B cell (primary cell): ENCODE results near the gene PLIN5. TPM values are rescaled to one million over a fixed set of nuclear protein-coding genes. Genes with fewer than 3 reads are reported as not detected.

Experiments used
- ATAC-seq: fragments of 200-7000 bp; cut with Tn5 transposase; one replicate; pipeline ENCODE4 v1.10.0; 2021; ENCODE audit warnings: low read depth, mild to moderate bottlenecking, moderate number of reproducible peaks, moderate library complexity
- CTCF ChIA-PET: fragments of 350-600 bp; sonication (Branson Sonifier 250); formaldehyde crosslinking; loops from one replicate; lab custom pipeline; 2021; ENCODE audit warnings: antibody characterized with exemption, inconsistent platforms; lab: Charles Lee
- POLR2A ChIA-PET: fragments of 350-600 bp; sonication (Branson Sonifier 250); formaldehyde crosslinking; loops from one replicate; lab custom pipeline; 2021; ENCODE audit warnings: antibody characterized with exemption; lab: Charles Lee
- DNase-seq: peaks from one replicate; pipeline ENCODE4 v3.0.0; 2013
- H2AFZ ChIP-seq: 2 replicates; pipeline ENCODE4 v1.6.1; 2012; ENCODE audit warnings: mild to moderate bottlenecking, low read depth, low read length; ENCODE audit not compliant: insufficient read depth, poor library complexity, severe bottlenecking
- H3K27ac ChIP-seq, 2 donors: 1 replicate in 1 of 2; 2 replicates in 1 of 2; pipeline ENCODE4 v1.5.1; 2012 to 2013; ENCODE audit warnings: low read length in 2 of 2, mild to moderate bottlenecking in 2 of 2, moderate library complexity in 1 of 2
- H3K27me3 ChIP-seq, 4 experiments: fragments of 200-600 bp in 1 of 4; sonication (generic) in 1 of 4; replicated peaks in 1 of 4; 1 replicate in 2 of 4; 2 replicates in 2 of 4; pipeline versions ENCODE4 v1.6.1 to v1.7.0; 2013 to 2016; ENCODE audit warnings: low read length in 3 of 4, mild to moderate bottlenecking in 2 of 4, mixed read lengths in 1 of 4, moderate library complexity in 1 of 4; ENCODE audit not compliant: insufficient read depth in 4 of 4, control insufficient read depth in 3 of 4; ENCODE audit errors: control extremely low read depth in 1 of 4
- H3K36me3 ChIP-seq, 2 experiments: replicated peaks in 1 of 2; 1 replicate in 1 of 2; 2 replicates in 1 of 2; pipeline versions ENCODE4 v1.6.1 to v1.7.1; 2013; ENCODE audit warnings: low read length in 1 of 2; ENCODE audit not compliant: insufficient read depth in 2 of 2, control insufficient read depth in 1 of 2; ENCODE audit errors: control extremely low read depth in 1 of 2, extremely low read depth in 1 of 2
- H3K4me1 ChIP-seq, 2 donors: fragments of 200-600 bp in 1 of 2; sonication (generic) in 1 of 2; 1 replicate in 1 of 2; 2 replicates in 1 of 2; pipeline versions ENCODE4 v1.5.1 to v1.6.1; 2013 to 2017; ENCODE audit warnings: low read length in 2 of 2; ENCODE audit not compliant: control insufficient read depth in 2 of 2, insufficient read depth in 2 of 2
- H3K4me2 ChIP-seq: replicated peaks from 2 replicates; pipeline ENCODE3; 2012; ENCODE audit warnings: mild to moderate bottlenecking, low read depth, low read length; ENCODE audit not compliant: poor library complexity, severe bottlenecking
- H3K4me3 ChIP-seq, 5 experiments: fragments of 200-600 bp in 1 of 5; sonication (generic) in 1 of 5; 1 replicate in 3 of 5; 2 replicates in 2 of 5; pipeline versions ENCODE4 v1.5.1 to v1.7.0; 2011 to 2016; ENCODE audit warnings: low read length in 4 of 5, mild to moderate bottlenecking in 4 of 5, low read depth in 2 of 5, control low read depth in 1 of 5, moderate library complexity in 1 of 5; ENCODE audit not compliant: insufficient read depth in 1 of 5; ENCODE audit errors: control extremely low read depth in 1 of 5, extremely low read depth in 1 of 5
- H3K79me2 ChIP-seq: fragments of 200-600 bp; sonication (generic); one replicate; pipeline ENCODE4 v1.6.0; 2016; ENCODE audit warnings: low read length; ENCODE audit not compliant: control insufficient read depth, insufficient read depth
- H3K9ac ChIP-seq: fragments of 200-600 bp; sonication (generic); 2 replicates; pipeline ENCODE4 v1.6.1; 2017; ENCODE audit warnings: mild to moderate bottlenecking, low read length, moderate library complexity
- H3K9me3 ChIP-seq, 3 donors: one replicate each; pipeline versions ENCODE4 v1.6.1 to v1.7.1; 2013; ENCODE audit warnings: low read length in 2 of 3; ENCODE audit not compliant: control insufficient read depth in 2 of 3, insufficient read depth in 1 of 3; ENCODE audit errors: control extremely low read depth in 1 of 3
- H4K20me1 ChIP-seq: 2 replicates; pipeline ENCODE4 v1.6.0; 2012; ENCODE audit warnings: mild to moderate bottlenecking, low read length; ENCODE audit not compliant: insufficient read depth, control insufficient read depth, poor library complexity, severe bottlenecking
- H3K27ac Mint-ChIP-seq: one replicate; pipeline ENCODE4 v1.8.0; 2021; ENCODE audit warnings: mixed read lengths
- H3K27me3 Mint-ChIP-seq: one replicate; pipeline ENCODE4 v1.8.0; 2021; ENCODE audit warnings: mixed read lengths
- H3K4me1 Mint-ChIP-seq: one replicate; pipeline ENCODE4 v1.8.0; 2021; ENCODE audit warnings: mixed read lengths
- H3K4me3 Mint-ChIP-seq: one replicate; pipeline ENCODE4 v1.8.0; 2021; ENCODE audit warnings: mixed read lengths
- H3K9me3 Mint-ChIP-seq: one replicate; pipeline ENCODE4 v1.8.0; 2022; ENCODE audit warnings: mixed read lengths; ENCODE audit not compliant: insufficient read depth
- CTCF ChIP-seq: fragments of 200-600 bp; IDR thresholded peaks from one replicate; pipeline ENCODE4 v1.8.0; 2022; ENCODE audit warnings: antibody characterized with exemption, mild to moderate bottlenecking
- EZH2 ChIP-seq: IDR thresholded peaks from 2 replicates; pipeline ENCODE4 v1.6.1; 2012; ENCODE audit warnings: borderline replicate concordance, low read depth, mild to moderate bottlenecking, moderate library complexity, low read length; ENCODE audit not compliant: insufficient read depth, poor library complexity, severe bottlenecking
- WGBS: methylation state at CpG from one replicate; pipeline ENCODE4 v1.1.5; 2013; ENCODE audit warnings: missing lambda C conversion rate; ENCODE audit not compliant: insufficient coverage; 5-methylcytosine and 5-hydroxymethylcytosine counted together
- intact Hi-C: fragments of 100-400 bp; cut with micrococcal nuclease; formaldehyde crosslinking; loops from one replicate; pipeline ENCODE4 v1.10.0; 2022
- polyA plus RNA-seq: library from polyadenylated mRNA; depleted of rRNA; stranded (reverse); fragments of >200 nt; gene quantifications from 2 replicates; pipeline ENCODE4 v1.2.3, GENCODE V29; 2012
- total RNA-seq, 2 donors: library from RNA; stranded (reverse); fragments of 120-200 nt in 1 of 2; gene quantifications; 1 replicate in 1 of 2; 2 replicates in 1 of 2; pipeline versions ENCODE4 v1.2.3 to v1.2.4, GENCODE V29; 2013 to 2022

Gene PLIN5
- total and polyA plus RNA-seq, 2 donors (not counting 1 experiment from before 2014, with no cell fraction given): 0.15 to 0.27 TPM

GRCh38 chr19:4576016-4576933 is 41.3 kb upstream of the PLIN5 start:
- Mint-ChIP-seq H3K27ac (no peak overlapping the region), H3K27me3 (peaks cover 33% of the 10 kb centered on the region), H3K9me3 (no peaks in the 10 kb centered on the region), H3K4me3 (no peak overlapping the region), H3K4me1 (no peaks in the 10 kb centered on the region)
- intact Hi-C loops: loop anchor here (1.0 kb wide), 1 partner anchor 60 kb away; no protein-coding TSS in a partner anchor
- ChIA-PET POLR2A (no interaction called here), CTCF (interaction anchor here (0.6 to 4.2 kb wide), 8 partner anchors 8 to 432 kb away, joined by 3 to 51 read pairs (median 6); partner anchors contain the start of gene SEMA6B)
- WGBS: 59% methylated on average over 17 of the region's 17 CpGs
- H4K20me1 ChIP-seq: no peaks in the 10 kb centered on the region
- no peak overlapping the region for H3K27ac ChIP-seq
- TF ChIP-seq EZH2 (no peak), CTCF (peak; percentile 72)
- peaks cover 0 to 53% (median 21%) of the 10 kb centered on the region in 4 experiments for H3K27me3 ChIP-seq
- H3K4me2 ChIP-seq: no peak overlapping the region
- H3K9me3 ChIP-seq: peaks cover 0 to 12% (median 0%) of the 10 kb centered on the region in 3 donors
- H3K79me2 ChIP-seq: no peaks in the 10 kb centered on the region
- H3K4me1 ChIP-seq: peaks cover 0 to 3% of the 10 kb centered on the region in 2 donors
- peak; percentile 73 for ATAC-seq
- no peak overlapping the region for H3K9ac ChIP-seq
- DNase-seq: peak; percentile 71
- H3K36me3 ChIP-seq: no peaks in the 10 kb centered on the region
- H2AFZ ChIP-seq: no peak overlapping the region
- no peak overlapping the region for H3K4me3 ChIP-seq
